H1 (cell line): Measurements from ENCODE around the gene APH1A. TPM values are rescaled to one million over a fixed set of nuclear protein-coding genes. Genes with fewer than 3 reads are reported as not detected.

Source experiments
- CTCF ChIA-PET: fragments of 300-600 bp; sonication (Branson Sonifier 250); formaldehyde crosslinking; loops from one replicate; lab custom pipeline; 2021; ENCODE audit not compliant: partially characterized antibody; lab: Charles Lee
- POLR2A ChIA-PET: fragments of 300-600 bp; sonication (Branson Sonifier 250); formaldehyde crosslinking; loops from one replicate; lab custom pipeline; 2021; ENCODE audit warnings: inconsistent platforms; ENCODE audit not compliant: partially characterized antibody; lab: Charles Lee
- DNase-seq, 2 experiments: peaks; one replicate each; pipeline versions ENCODE4 v3.0.0 to v3.0.0-alpha.2; 2010 to 2022; ENCODE audit warnings: low spot score in 2 of 2, low read depth in 1 of 2, mixed read lengths in 1 of 2
- FAIRE-seq: peaks from 2 replicates; lab custom pipeline; 2011; peaks lifted over from hg19 to GRCh38; lab: Jason Lieb, UNC
- H2AFZ ChIP-seq: 2 replicates; pipeline ENCODE4 v1.8.1; 2012; ENCODE audit warnings: low read length, inconsistent platforms
- H2AK5ac ChIP-seq: 2 replicates; pipeline ENCODE4 v1.6.1; 2013; ENCODE audit warnings: low read depth, low read length
- H2BK120ac ChIP-seq: replicated peaks from 2 replicates; pipeline ENCODE3; 2013; ENCODE audit warnings: low read depth, low read length, inconsistent platforms
- H2BK12ac ChIP-seq: 2 replicates; pipeline ENCODE4 v1.6.1; 2013; ENCODE audit warnings: low read depth, low read length
- H2BK15ac ChIP-seq: 2 replicates; pipeline ENCODE4 v1.6.1; 2013; ENCODE audit warnings: low read length
- H2BK20ac ChIP-seq: 2 replicates; pipeline ENCODE4 v1.6.1; 2013; ENCODE audit warnings: low read length
- H2BK5ac ChIP-seq: 2 replicates; pipeline ENCODE4 v1.6.1; 2013; ENCODE audit warnings: low read depth, low read length
- H3K14ac ChIP-seq: 2 replicates; pipeline ENCODE4 v1.6.1; 2013; ENCODE audit warnings: inconsistent platforms; ENCODE audit not compliant: insufficient read length
- H3K18ac ChIP-seq: 2 replicates; pipeline ENCODE4 v1.6.1; 2013; ENCODE audit warnings: low read length; ENCODE audit errors: extremely low read depth
- H3K23ac ChIP-seq: 2 replicates; pipeline ENCODE4 v1.6.1; 2013; ENCODE audit warnings: inconsistent platforms; ENCODE audit not compliant: insufficient read length
- H3K23me2 ChIP-seq: 2 replicates; pipeline ENCODE4 v1.6.1; 2013; ENCODE audit warnings: low read depth, low read length
- H3K27ac ChIP-seq: 2 replicates; pipeline ENCODE4 v1.6.1; 2011; ENCODE audit warnings: low read depth, low read length, inconsistent platforms
- H3K27me3 ChIP-seq, 4 experiments: replicated peaks in 1 of 4; 1 replicate in 1 of 4; 2 replicates in 3 of 4; pipeline versions ENCODE4 v1.6.1 to v1.8.1; 2011 to 2013; ENCODE audit warnings: low read length in 3 of 4, mild to moderate bottlenecking in 3 of 4, inconsistent platforms in 2 of 4, mixed read lengths in 2 of 4, moderate library complexity in 1 of 4; ENCODE audit not compliant: control insufficient read depth in 3 of 4, insufficient read depth in 3 of 4; ENCODE audit errors: extremely low read depth in 1 of 4
- H3K36me3 ChIP-seq, 4 experiments: 2 replicates each; pipeline versions ENCODE4 v1.6.1 to v1.8.1; 2011 to 2013; ENCODE audit warnings: mild to moderate bottlenecking in 4 of 4, low read length in 3 of 4, moderate library complexity in 2 of 4, control low read depth in 1 of 4, inconsistent platforms in 1 of 4; ENCODE audit not compliant: insufficient read depth in 4 of 4, control insufficient read depth in 2 of 4
- H3K4ac ChIP-seq: replicated peaks from 2 replicates; pipeline ENCODE3; 2013; ENCODE audit warnings: low read length, low read depth, mixed read lengths, inconsistent platforms; ENCODE audit not compliant: insufficient read length
- H3K4me1 ChIP-seq, 4 experiments: replicated peaks in 1 of 4; 1 replicate in 1 of 4; 2 replicates in 3 of 4; pipeline versions ENCODE4 v1.6.1 to v1.8.1; 2011 to 2013; ENCODE audit warnings: low read length in 3 of 4, inconsistent platforms in 2 of 4, mixed read lengths in 1 of 4; ENCODE audit not compliant: insufficient read depth in 4 of 4, control insufficient read depth in 3 of 4
- H3K4me2 ChIP-seq, 2 experiments: 2 replicates each; pipeline versions ENCODE4 v1.6.1 to v1.8.1; 2011 to 2013; ENCODE audit warnings: low read depth in 2 of 2, low read length in 2 of 2, control low read depth in 1 of 2, inconsistent platforms in 1 of 2, mild to moderate bottlenecking in 1 of 2; ENCODE audit not compliant: insufficient read depth in 1 of 2
- H3K4me3 ChIP-seq, 4 experiments: fragments of 200-600, 300-600 bp in 1 of 4; sonication (generic), shearing (Covaris generic), sonication (Bioruptor Twin) in 1 of 4; 2 replicates each; pipeline versions ENCODE4 v1.5.1 to v1.8.1; 2011 to 2016; ENCODE audit warnings: low read length in 4 of 4, low read depth in 3 of 4, control low read depth in 2 of 4, inconsistent platforms in 2 of 4, mild to moderate bottlenecking in 2 of 4, mixed read lengths in 1 of 4, moderate library complexity in 1 of 4; ENCODE audit not compliant: insufficient read depth in 2 of 4; ENCODE audit errors: extremely low read depth in 1 of 4
- H3K56ac ChIP-seq: replicated peaks from 2 replicates; pipeline ENCODE3; 2013; ENCODE audit warnings: low read depth, mild to moderate bottlenecking, mixed read lengths, low read length, inconsistent platforms; ENCODE audit not compliant: insufficient read length
- H3K79me1 ChIP-seq: 2 replicates; pipeline ENCODE4 v1.6.1; 2013; ENCODE audit warnings: low read depth, low read length, control low read depth
- H3K79me2 ChIP-seq, 2 experiments: 2 replicates each; pipeline versions ENCODE4 v1.6.1 to v1.8.1; 2012 to 2013; ENCODE audit warnings: low read length in 2 of 2, mild to moderate bottlenecking in 2 of 2, inconsistent platforms in 1 of 2; ENCODE audit not compliant: insufficient read depth in 2 of 2, control insufficient read depth in 1 of 2
- H3K9ac ChIP-seq, 4 experiments: replicated peaks in 1 of 4; 1 replicate in 1 of 4; 2 replicates in 3 of 4; pipeline versions ENCODE4 v1.6.1 to v1.8.1; 2011 to 2013; ENCODE audit warnings: low read depth in 3 of 4, low read length in 3 of 4, control low read depth in 2 of 4, mild to moderate bottlenecking in 2 of 4, moderate library complexity in 2 of 4, inconsistent platforms in 1 of 4; ENCODE audit errors: extremely low read depth in 1 of 4
- H3K9me3 ChIP-seq, 2 experiments: 2 replicates each; pipeline versions ENCODE4 v1.6.1 to v1.8.1; 2012 to 2013; ENCODE audit warnings: mild to moderate bottlenecking in 2 of 2, moderate library complexity in 2 of 2, control low read depth in 1 of 2, inconsistent platforms in 1 of 2, low read depth in 1 of 2, low read length in 1 of 2, mixed read lengths in 1 of 2; ENCODE audit not compliant: insufficient read depth in 2 of 2
- H4K20me1 ChIP-seq, 2 experiments: replicated peaks in 1 of 2; 2 replicates each; pipeline versions ENCODE3 to v1.8.1; 2011 to 2013; ENCODE audit warnings: inconsistent platforms in 2 of 2, low read length in 2 of 2, mild to moderate bottlenecking in 1 of 2; ENCODE audit not compliant: insufficient read depth in 2 of 2, control insufficient read depth in 1 of 2
- H4K5ac ChIP-seq: 2 replicates; pipeline ENCODE4 v1.6.1; 2013; ENCODE audit warnings: low read length, low read depth, mixed read lengths, inconsistent platforms; ENCODE audit not compliant: insufficient read length
- H4K8ac ChIP-seq: 2 replicates; pipeline ENCODE4 v1.8.0; 2013; ENCODE audit warnings: mild to moderate bottlenecking, moderate library complexity, low read length, inconsistent platforms; ENCODE audit not compliant: insufficient read depth; ENCODE audit errors: extremely low read depth
- H4K91ac ChIP-seq: replicated peaks from 2 replicates; pipeline ENCODE3; 2013; ENCODE audit warnings: low read length, mixed read lengths, inconsistent platforms; ENCODE audit not compliant: insufficient read length
- ASH2L ChIP-seq: fragments of 200-600, 300-600 bp; sonication (generic); IDR thresholded peaks from one replicate; pipeline ENCODE4 v1.7.1; 2017; ENCODE audit warnings: low read length
- BCL11A ChIP-seq, 2 experiments: IDR thresholded peaks; one replicate each; pipeline ENCODE4 v1.6.1; 2011; ENCODE audit warnings: low read depth in 2 of 2, low read length in 2 of 2, mild to moderate bottlenecking in 2 of 2
- CEBPB ChIP-seq: IDR thresholded peaks from 2 replicates; pipeline ENCODE4 v1.6.1; 2012; ENCODE audit warnings: low read depth, low read length
- JUND ChIP-seq: IDR thresholded peaks from 2 replicates; pipeline ENCODE4 v1.6.1; 2011; ENCODE audit warnings: mild to moderate bottlenecking, improper control_type of control experiment, low read length
- KDM5A ChIP-seq: fragments of 200-600 bp; IDR thresholded peaks from 2 replicates; pipeline ENCODE4 v1.7.1; 2012; ENCODE audit warnings: mild to moderate bottlenecking, low read length, inconsistent platforms, mixed read lengths
- NANOG ChIP-seq: IDR thresholded peaks from 2 replicates; pipeline ENCODE4 v1.6.1; 2011; ENCODE audit warnings: low read length, low read depth, mild to moderate bottlenecking, inconsistent platforms; ENCODE audit not compliant: insufficient read depth, poor library complexity, severe bottlenecking
- POLR2A ChIP-seq, 2 experiments: IDR thresholded peaks; 1 replicate in 1 of 2; 2 replicates in 1 of 2; pipeline ENCODE4 v1.6.1; 2011; ENCODE audit warnings: low read depth in 2 of 2, low read length in 2 of 2, mild to moderate bottlenecking in 2 of 2; ENCODE audit errors: control extremely low read depth in 1 of 2
- SAP30 ChIP-seq: fragments of 300-600 bp; sonication (generic); IDR thresholded peaks from 2 replicates; pipeline ENCODE4 v1.7.1; 2012; ENCODE audit warnings: low read length, moderate library complexity, mild to moderate bottlenecking, inconsistent platforms; ENCODE audit not compliant: insufficient read depth, insufficient replicate concordance
- SP1 ChIP-seq: IDR thresholded peaks from 2 replicates; pipeline ENCODE4 v1.6.1; 2011; ENCODE audit warnings: low read depth, low read length
- SP4 ChIP-seq: IDR thresholded peaks from 2 replicates; pipeline ENCODE4 v1.6.1; 2012; ENCODE audit warnings: low read length, inconsistent platforms
- TAF1 ChIP-seq: IDR thresholded peaks from 2 replicates; pipeline ENCODE4 v1.6.1; 2011; ENCODE audit warnings: mild to moderate bottlenecking, low read depth, low read length
- ZNF274 ChIP-seq: IDR thresholded peaks from 2 replicates; pipeline ENCODE4 v1.7.0; 2012; ENCODE audit warnings: low read length, borderline replicate concordance; ENCODE audit errors: extremely low read depth
- WGBS, 2 experiments: shearing (Covaris generic) in 1 of 2; methylation state at CpG; one replicate each; pipeline versions ENCODE4 v1.1.6 to v1.1.7; 2013 to 2015; ENCODE audit warnings: low lambda C conversion rate in 2 of 2, mixed read lengths in 2 of 2, inconsistent platforms in 1 of 2, low coverage in 1 of 2, missing lambda C conversion rate in 1 of 2; ENCODE audit not compliant: insufficient replicate concordance in 2 of 2, insufficient coverage in 1 of 2, insufficient read length in 1 of 2; ENCODE audit errors: extremely low coverage in 1 of 2, missing lambda C conversion rate in 1 of 2; 5-methylcytosine and 5-hydroxymethylcytosine counted together
- polyA plus RNA-seq, 7 experiments: library from polyadenylated mRNA; depleted of rRNA in 3 of 7; stranded (reverse) in 5 of 7; unstranded in 2 of 7; fragments of >200 nt in 5 of 7; fragments of 200-250 nt in 2 of 7; gene quantifications; 1 replicate in 5 of 7; 2 replicates in 1 of 7; 4 replicates in 1 of 7; pipeline versions ENCODE4 v1.2.1 to v1.2.3, GENCODE V29; 2011 to 2013; ENCODE audit warnings: missing spikeins in 2 of 7, mixed read lengths in 2 of 7
- total RNA-seq: library from RNA; stranded (reverse); fragmentation: NEBNext Ultra II Directional; extraction: Animal tissue kit (Norgen Biotek cat#: 25700); gene quantifications from 2 replicates; pipeline ENCODE4 v1.2.1, GENCODE V29; 2021

The APH1A gene
- total and polyA plus RNA-seq, 2 of the 8 experiments (the other 6 are each of a cell fraction or from before 2014, with no cell fraction given), result 111 to 183 TPM

- peak overlapping the region; percentile 77 to 86 for H3K4me2 ChIP-seq
- no peak for FAIRE-seq
- TF ChIP-seq KDM5A, result no peak
- TF ChIP-seq ZNF274, result no peak
- TF ChIP-seq JUND, result no peak
- no peak for TF ChIP-seq NANOG
- no peak for TF ChIP-seq CEBPB
- no peak for TF ChIP-seq SAP30
- TF ChIP-seq SP4, result no peak
- TF ChIP-seq POLR2A (IDR thresholded peaks at IDR 0.05; ENCODE audit: control extremely low read depth in 1 of 2, low read depth in 2 of 2, low read length in 2 of 2), result no peak
- TF ChIP-seq BCL11A (IDR thresholded peaks at IDR 0.05; ENCODE audit: low read depth in 2 of 2, low read length in 2 of 2), result no peak
- no peak for TF ChIP-seq SP1
- no peak for TF ChIP-seq TAF1
- TF ChIP-seq ASH2L, result no peak
These were observed 35.2 kb downstream of the APH1A start for GRCh38 chr1:150233359-150234308.

More at GRCh38 chr1:150233359-150234308, 35.2 kb downstream of the APH1A start:
- H3K27ac ChIP-seq, result no peak overlapping the region
- ChIA-PET POLR2A (interaction anchor here (0.6 to 5.6 kb wide), 14 partner anchors 10 to 993 kb away, joined by 3 to 61 read pairs (median 4); partner anchors contain the start of genes C1orf54, CA14 and RPRD2), CTCF (interaction anchor here (0.9 to 3.3 kb wide), 3 partner anchors 12 to 299 kb away, joined by 3 to 9 read pairs (median 4); no protein-coding TSS in a partner anchor)
- H2AK5ac ChIP-seq, result no peak overlapping the region
- H3K18ac ChIP-seq, result no peak overlapping the region
- DNase-seq, result peak in 1 of 2 experiments; percentile 26
- no peak overlapping the region for H2AFZ ChIP-seq
- no peak overlapping the region for H2BK20ac ChIP-seq
- no peak overlapping the region for H3K14ac ChIP-seq
- H4K5ac ChIP-seq, result no peak overlapping the region
- H4K20me1 ChIP-seq, result peaks cover 0 to 2% of the 10 kb centered on the region in 2 experiments
- peaks cover 0 to 6% (median 2%) of the 10 kb centered on the region in 4 experiments; a peak in 5 of 7 replicates for H3K4me1 ChIP-seq
- no peak overlapping the region for H3K4ac ChIP-seq
- no peak overlapping the region for H2BK120ac ChIP-seq
- no peak overlapping the region for H2BK15ac ChIP-seq
- 54% methylated on average over 15 of the region's 15 CpGs; no CpG with 5 or more reads in 1 of the 2 experiments for WGBS, 2 experiments
- H3K4me3 ChIP-seq, result peak overlapping the region; percentile 84 to 99 (median 98)
- peaks cover 10% of the 10 kb centered on the region for H3K23me2 ChIP-seq
- H4K8ac ChIP-seq, result no peak overlapping the region
- no peak overlapping the region; the same call in 1 of the 2 replicates for H2BK5ac ChIP-seq
- no peaks in the 10 kb centered on the region for H3K27me3 ChIP-seq
- H3K23ac ChIP-seq, result no peak overlapping the region
- no peak overlapping the region for H2BK12ac ChIP-seq
- H3K79me2 ChIP-seq, result peaks cover 22 to 60% of the 10 kb centered on the region in 2 experiments
- no peak overlapping the region for H4K91ac ChIP-seq
- H3K36me3 ChIP-seq, result peaks cover 3 to 20% (median 6%) of the 10 kb centered on the region in 4 experiments; a peak in 7 of 8 replicates
- no peaks in the 10 kb centered on the region; the same call in 1 of the 2 replicates for H3K79me1 ChIP-seq
- H3K56ac ChIP-seq, result no peak overlapping the region
- peak overlapping the region in 1 of 4 experiments; percentile 95; a peak in 3 of 7 replicates for H3K9ac ChIP-seq
- no peaks in the 10 kb centered on the region for H3K9me3 ChIP-seq
